OCI-LY1 (cell line): Measurements from ENCODE around the gene PDE8A.

ENCODE experiments used
- CTCF ChIP-seq: fragments of 200-600 bp; sonication (generic), shearing (Covaris generic); IDR thresholded peaks from 2 replicates; pipeline ENCODE4 v1.5.1; 2017; ENCODE audit warnings: mild to moderate bottlenecking, antibody characterized with exemption, low read length, moderate library complexity, mixed read lengths
- EZH2 ChIP-seq: fragments of 200-600 bp; sonication (generic), shearing (Covaris generic); IDR thresholded peaks from 2 replicates; pipeline ENCODE4 v1.8.0; 2017; ENCODE audit warnings: borderline replicate concordance, mixed run types, mild to moderate bottlenecking, antibody characterized with exemption, low read length, moderate library complexity, mixed read lengths

- no peak for TF ChIP-seq EZH2
- no peak for TF ChIP-seq CTCF
Measured at GRCh38 chr15:85030301-85030929, 48.8 kb downstream of the PDE8A start.
